ENCODE measurements around the gene LPP.

GRCh38 chr3:188756241-188756640 is 602.3 kb downstream of the LPP start:
- TF ChIP-seq CTCF (IDR thresholded peaks at IDR 0.05; ENCODE audit: borderline replicate concordance, extremely low read depth, low read length, poor library complexity, severe bottlenecking) (no peak), EZH2 (IDR thresholded peaks at IDR 0.05; ENCODE audit: borderline replicate concordance, low read depth, low read length, severe bottlenecking) (no peak)

Data from DND-41 (cell line).